ENCODE measurements around the gene ATP11C. TPM values are rescaled to one million over a fixed set of nuclear protein-coding genes. Genes with fewer than 3 reads are reported as not detected.

The ATP11C gene
- total RNA-seq, 3 donors from 2014 or later = 10.8 to 17.0 (median 13.1) TPM

- Histone ChIP-seq H3K9me3 (no peaks in the 10 kb centered on the region), H3K4me1 (ENCODE audit: low read depth) (no peaks in the 10 kb centered on the region), H3K36me3 (ENCODE audit: low read depth) (no peaks in the 10 kb centered on the region), H3K4me3 (no peak overlapping the region)
- no peak for DNase-seq
- intact Hi-C loops (cut with DNase I, micrococcal nuclease) = no loop called here
- no peak for ATAC-seq
- no peak for TF ChIP-seq CTCF (IDR thresholded peaks at IDR 0.05)
Measured at GRCh38 chrX:139883984-139884383, 48.9 kb downstream of the ATP11C start.

GRCh38 chrX:139882299-139882698 is 50.6 kb downstream of the ATP11C start:
- intact Hi-C loops (cut with DNase I, micrococcal nuclease) = no loop called here
- no peak for ATAC-seq

GRCh38 chrX:139881572-139881971 is 51.3 kb downstream of the ATP11C start:
- no peaks in the 10 kb centered on the region for H3K36me3 ChIP-seq (ENCODE audit: low read depth)
- ATAC-seq = no peak
- no peak overlapping the region for H3K4me3 ChIP-seq
- H3K4me1 ChIP-seq (ENCODE audit: low read depth) = no peaks in the 10 kb centered on the region
- intact Hi-C loops (cut with DNase I, micrococcal nuclease) = no loop called here
- H3K9me3 ChIP-seq = no peaks in the 10 kb centered on the region
- no peak for DNase-seq
- TF ChIP-seq CTCF (IDR thresholded peaks at IDR 0.05) = no peak

More at GRCh38 chrX:139882299-139882698, 50.6 kb downstream of the ATP11C start:
- TF ChIP-seq CTCF (IDR thresholded peaks at IDR 0.05) = no peak
- no peaks in the 10 kb centered on the region for H3K4me1 ChIP-seq (ENCODE audit: low read depth)
- no peak overlapping the region for H3K4me3 ChIP-seq
- H3K9me3 ChIP-seq = no peaks in the 10 kb centered on the region
- no peak for DNase-seq
- H3K36me3 ChIP-seq (ENCODE audit: low read depth) = no peaks in the 10 kb centered on the region

- DNase-seq (no peak), ATAC-seq (no peak)
- H3K4me1 ChIP-seq (ENCODE audit: low read depth) = no peaks in the 10 kb centered on the region
- no peaks in the 10 kb centered on the region for H3K36me3 ChIP-seq (ENCODE audit: low read depth)
- H3K4me3 ChIP-seq = no peak overlapping the region
- intact Hi-C loops (cut with DNase I, micrococcal nuclease) = no loop called here
- TF ChIP-seq CTCF (IDR thresholded peaks at IDR 0.05) = no peak
- no peaks in the 10 kb centered on the region for H3K9me3 ChIP-seq
Measured at GRCh38 chrX:139881130-139881529, 51.7 kb downstream of the ATP11C start.

GRCh38 chrX:139877710-139878414 is 55.0 kb downstream of the ATP11C start:
- Histone ChIP-seq H3K36me3 (ENCODE audit: low read depth) (no peaks in the 10 kb centered on the region), H3K4me3 (no peak overlapping the region), H3K9me3 (no peaks in the 10 kb centered on the region), H3K4me1 (ENCODE audit: low read depth) (no peaks in the 10 kb centered on the region)
- ATAC-seq = no peak
- TF ChIP-seq CTCF (IDR thresholded peaks at IDR 0.05) = no peak
- intact Hi-C loops (cut with DNase I, micrococcal nuclease) = no loop called here
- no peak for DNase-seq
